K562 (cell line): Measurements from ENCODE around the gene ABCA3. TPM values are rescaled to one million over a fixed set of nuclear protein-coding genes. Genes with fewer than 3 reads are reported as not detected.
A peak's percentile ranks its signal among the peaks of the same experiment; 100 is the strongest.

Experiments used
- BRD9 ChIP-seq: fragments of 450-650 bp; IDR thresholded peaks from 2 replicates; pipeline ENCODE4 v1.6.1; 2018; ENCODE audit warnings: low read depth; ENCODE audit not compliant: partially characterized antibody
- NELFE ChIP-seq: IDR thresholded peaks from 2 replicates; pipeline ENCODE4 v1.6.1; 2011; ENCODE audit warnings: mild to moderate bottlenecking; ENCODE audit not compliant: insufficient read depth, insufficient read length
- UBTF ChIP-seq, 2 experiments: IDR thresholded peaks; 2 replicates each; pipeline ENCODE4 v1.6.1; 2012; ENCODE audit warnings: improper control_type of control experiment in 2 of 2, low read depth in 2 of 2, low read length in 2 of 2, borderline replicate concordance in 1 of 2
- ZBTB40 ChIP-seq, 2 experiments: fragments of 450-650 bp in 1 of 2; sonication (generic) in 1 of 2; formaldehyde crosslinking in 1 of 2; IDR thresholded peaks; 2 replicates each; pipeline versions ENCODE4 v1.7.1 to v1.9.0; 2016 to 2022; ENCODE audit warnings: inconsistent platforms in 1 of 2, mild to moderate bottlenecking in 1 of 2, missing genetic modification reagents in 1 of 2
- polyA plus RNA-seq, 8 experiments: library from polyadenylated mRNA; depleted of rRNA in 4 of 8; stranded (reverse) in 5 of 8; unstranded in 3 of 8; fragments of >200 nt; fragmentation: Nextera tagmentation in 2 of 8; fragmentation: Illumina TruSeq in 1 of 8; extraction: Ambion mirVana in 2 of 8; extraction: Trizol in 1 of 8; gene quantifications; 2 replicates each; pipeline versions ENCODE4 v1.2.1 to v1.2.3, GENCODE V29; 2011 to 2014; ENCODE audit warnings: inconsistent platforms in 1 of 8, missing spikeins in 1 of 8
- total RNA-seq, 7 experiments: library from RNA; depleted of rRNA in 6 of 7; stranded (reverse); fragments of >200 nt in 6 of 7; fragmentation: Illumina TruSeq in 2 of 7; extraction: Trizol in 2 of 7; gene quantifications; 2 replicates each; pipeline versions ENCODE4 v1.2.1 to v1.2.3, GENCODE V29; 2011 to 2021; ENCODE audit warnings: low replicate concordance in 1 of 7

The ABCA3 gene
- total and polyA plus RNA-seq, 9 of the 15 experiments (the other 6 are each of a cell fraction or from before 2014, with no cell fraction given), result 0.66 to 23.7 (median 6.9) TPM

GRCh38 chr16:2339521-2340484 lies 725 bp downstream of the ABCA3 start (continued):
- peak; percentile 8 to 22; a peak in 1 of 4 replicates for TF ChIP-seq UBTF (IDR thresholded peaks at IDR 0.05; ENCODE audit: borderline replicate concordance in 1 of 2, low read depth in 2 of 2, low read length in 2 of 2)
- peak; percentile 72 for TF ChIP-seq ZBTB40 (IDR thresholded peaks at IDR 0.05)
- TF ChIP-seq ZBTB40 (CRISPR knock-in tag; IDR thresholded peaks at IDR 0.05), result no peak
- no peak for TF ChIP-seq BRD9
- TF ChIP-seq NELFE, result no peak
